GM12878 (cell line): Measurements from ENCODE around the gene PIK3R5.

ENCODE experiments used
- ATF7 ChIP-seq: fragments of 450-650 bp; IDR thresholded peaks from 2 replicates; pipeline ENCODE4 v1.6.1; 2016; ENCODE audit warnings: low read depth, mild to moderate bottlenecking
- CEBPB ChIP-seq, 2 experiments: fragments of 150-350 bp in 1 of 2; IDR thresholded peaks; 2 replicates each; pipeline ENCODE4 v1.6.1; 2012 to 2014; ENCODE audit warnings: low read depth in 2 of 2, low read length in 2 of 2, borderline replicate concordance in 1 of 2, inconsistent platforms in 1 of 2
- CTCF ChIP-seq, 3 experiments: IDR thresholded peaks in 2 of 3; conservative IDR thresholded peaks in 1 of 3; 2 replicates each; pipeline ENCODE4 v1.5.1; 2011; ENCODE audit warnings: low read depth in 3 of 3, low read length in 3 of 3, mild to moderate bottlenecking in 3 of 3, control low read depth in 2 of 3, moderate library complexity in 2 of 3, inconsistent platforms in 1 of 3, mixed read lengths in 1 of 3; ENCODE audit not compliant: control insufficient read depth in 2 of 3, insufficient read depth in 1 of 3; ENCODE audit errors: extremely low read depth in 1 of 3
- ESRRA ChIP-seq: IDR thresholded peaks from 2 replicates; pipeline ENCODE4 v1.6.1; 2012; ENCODE audit warnings: mild to moderate bottlenecking, low read length, improper control_type of control experiment
- EZH2 ChIP-seq: IDR thresholded peaks from 2 replicates; pipeline ENCODE4 v1.6.1; 2012; ENCODE audit warnings: low read depth, mild to moderate bottlenecking, control low read depth, inconsistent platforms, low read length, borderline replicate concordance; ENCODE audit not compliant: control insufficient read depth
- GABPA ChIP-seq: IDR thresholded peaks from 2 replicates; pipeline ENCODE4 v1.6.1; 2014; ENCODE audit warnings: antibody characterized with exemption, low read depth, mild to moderate bottlenecking, inconsistent platforms
- IKZF1 ChIP-seq: fragments of 450-650 bp; conservative IDR thresholded peaks from 2 replicates; pipeline ENCODE4 v1.6.1; 2017; ENCODE audit warnings: antibody characterized with exemption, mild to moderate bottlenecking
- MXI1 ChIP-seq: fragments of 150-350 bp; IDR thresholded peaks from 2 replicates; pipeline ENCODE4 v1.6.1; 2011; ENCODE audit warnings: low read depth, mild to moderate bottlenecking, inconsistent platforms, low read length, improper control_type of control experiment
- PAX8 ChIP-seq: fragments of 450-650 bp; IDR thresholded peaks from 2 replicates; pipeline ENCODE4 v1.6.1; 2017; ENCODE audit warnings: mild to moderate bottlenecking, moderate library complexity
- POLR2A ChIP-seq: IDR thresholded peaks from 2 replicates; pipeline ENCODE4 v1.6.1; 2011; ENCODE audit warnings: low read depth, mild to moderate bottlenecking, low read length
- SREBF2 ChIP-seq: IDR thresholded peaks from 2 replicates; pipeline ENCODE4 v1.6.1; 2012; ENCODE audit warnings: mild to moderate bottlenecking, low read length
- ZBTB33 ChIP-seq: fragments of 450-650 bp; IDR thresholded peaks from 2 replicates; pipeline ENCODE4 v1.6.1; 2017; ENCODE audit warnings: mild to moderate bottlenecking
- ZBTB4 ChIP-seq: fragments of 450-650 bp; formaldehyde crosslinking; IDR thresholded peaks from 2 replicates; pipeline ENCODE4 v1.4.0; 2022; ENCODE audit warnings: mild to moderate bottlenecking, moderate library complexity

- TF ChIP-seq CTCF (IDR thresholded peaks at IDR 0.05 in 2 of 3, conservative IDR thresholded peaks at IDR 0.05 in 1 of 3; ENCODE audit: control insufficient read depth in 2 of 3, extremely low read depth in 1 of 3, insufficient read depth in 1 of 3, low read depth in 3 of 3, low read length in 3 of 3) (no peak), IKZF1 (no peak), POLR2A (no peak), SREBF2 (no peak), ZBTB33 (no peak), PAX8 (no peak), ESRRA (no peak), ATF7 (no peak), EZH2 (no peak), ZBTB4 (CRISPR knock-in tag) (no peak), MXI1 (no peak), CEBPB (IDR thresholded peaks at IDR 0.05; ENCODE audit: borderline replicate concordance in 1 of 2, low read depth in 2 of 2, low read length in 2 of 2) (no peak), GABPA (no peak)
Observed at GRCh38 chr17:9011001-9011400, 45.5 kb upstream of the PIK3R5 start.
